H9 (cell line): ENCODE results near the gene ANO9. TPM values are rescaled to one million over a fixed set of nuclear protein-coding genes. Genes with fewer than 3 reads are reported as not detected.

Source experiments
- DNase-seq: peaks from one replicate; pipeline ENCODE4 v3.0.0-alpha.2; 2017
- H2AFZ ChIP-seq: one replicate; pipeline ENCODE4 v1.6.1; 2013; ENCODE audit warnings: mild to moderate bottlenecking, low read length, control low read depth, moderate library complexity
- H2AK5ac ChIP-seq: 2 replicates; pipeline ENCODE4 v1.6.1; 2013; ENCODE audit warnings: low read length, control low read depth, mixed read lengths; ENCODE audit not compliant: insufficient read length
- H2BK120ac ChIP-seq: one replicate; pipeline ENCODE4 v1.6.1; 2013; ENCODE audit warnings: low read depth, mild to moderate bottlenecking, low read length, control low read depth, inconsistent platforms; ENCODE audit not compliant: poor library complexity, severe bottlenecking
- H2BK12ac ChIP-seq: 2 replicates; pipeline ENCODE4 v1.6.1; 2013; ENCODE audit warnings: low read length, control low read depth, mixed read lengths, low read depth; ENCODE audit not compliant: insufficient read length
- H2BK15ac ChIP-seq: 2 replicates; pipeline ENCODE4 v1.6.1; 2013; ENCODE audit warnings: low read depth, low read length, control low read depth
- H2BK20ac ChIP-seq: one replicate; pipeline ENCODE4 v1.6.1; 2013; ENCODE audit warnings: low read depth, mild to moderate bottlenecking, low read length, control low read depth, inconsistent platforms; ENCODE audit not compliant: poor library complexity, severe bottlenecking
- H2BK5ac ChIP-seq: 2 replicates; pipeline ENCODE4 v1.6.1; 2013; ENCODE audit warnings: low read length, control low read depth, mixed read lengths; ENCODE audit not compliant: insufficient read length
- H3K14ac ChIP-seq: 2 replicates; pipeline ENCODE4 v1.6.1; 2013; ENCODE audit warnings: low read length, control low read depth; ENCODE audit not compliant: insufficient read depth
- H3K18ac ChIP-seq: 2 replicates; pipeline ENCODE4 v1.6.1; 2013; ENCODE audit warnings: low read depth, mild to moderate bottlenecking, mixed read lengths, low read length, control low read depth; ENCODE audit not compliant: insufficient read length
- H3K23ac ChIP-seq: 2 replicates; pipeline ENCODE4 v1.6.1; 2013; ENCODE audit warnings: low read length, control low read depth, mixed read lengths, low read depth; ENCODE audit not compliant: insufficient read length
- H3K23me2 ChIP-seq: 2 replicates; pipeline ENCODE4 v1.6.1; 2013; ENCODE audit warnings: low read depth, mild to moderate bottlenecking, mixed read lengths, low read length, control low read depth; ENCODE audit not compliant: insufficient read length, poor library complexity, severe bottlenecking
- H3K27ac ChIP-seq: 2 replicates; pipeline ENCODE4 v1.5.1; 2013; ENCODE audit warnings: low read length, control low read depth, mixed read lengths, low read depth; ENCODE audit not compliant: insufficient read length
- H3K27me3 ChIP-seq: 2 replicates; pipeline ENCODE4 v1.6.1; 2013; ENCODE audit warnings: low read length, control low read depth, inconsistent platforms; ENCODE audit not compliant: insufficient read depth
- H3K4ac ChIP-seq: 2 replicates; pipeline ENCODE4 v1.6.1; 2013; ENCODE audit warnings: low read depth, mild to moderate bottlenecking, control low read depth, inconsistent platforms, low read length, moderate library complexity
- H3K4me1 ChIP-seq: 2 replicates; pipeline ENCODE4 v1.6.1; 2013; ENCODE audit warnings: low read length, control low read depth, inconsistent platforms; ENCODE audit not compliant: insufficient read depth
- H3K4me2 ChIP-seq: 2 replicates; pipeline ENCODE4 v1.6.1; 2013; ENCODE audit warnings: low read length, control low read depth, mixed read lengths; ENCODE audit not compliant: insufficient read length, insufficient read depth
- H3K56ac ChIP-seq: 2 replicates; pipeline ENCODE4 v1.6.1; 2013; ENCODE audit warnings: low read depth, mild to moderate bottlenecking, mixed read lengths, low read length, control low read depth; ENCODE audit not compliant: insufficient read length
- H3K79me1 ChIP-seq: 2 replicates; pipeline ENCODE4 v1.6.1; 2013; ENCODE audit warnings: low read depth, mild to moderate bottlenecking, moderate library complexity, low read length, control low read depth, inconsistent platforms; ENCODE audit not compliant: insufficient read depth, poor library complexity, severe bottlenecking
- H3K79me2 ChIP-seq: 2 replicates; pipeline ENCODE4 v1.6.1; 2013; ENCODE audit warnings: low read length, control low read depth, inconsistent platforms; ENCODE audit not compliant: insufficient read depth
- H3K9ac ChIP-seq: 2 replicates; pipeline ENCODE4 v1.6.1; 2013; ENCODE audit warnings: low read length, control low read depth, mixed read lengths; ENCODE audit not compliant: insufficient read length; ENCODE audit errors: extremely low read depth
- H3K9me3 ChIP-seq: one replicate; pipeline ENCODE4 v1.6.1; 2013; ENCODE audit warnings: low read depth, low read length, inconsistent platforms; ENCODE audit not compliant: control insufficient read depth
- H3T11ph ChIP-seq: one replicate; pipeline ENCODE4 v1.6.1; 2013; ENCODE audit warnings: mild to moderate bottlenecking, low read length, control low read depth, inconsistent platforms
- H4K20me1 ChIP-seq: one replicate; pipeline ENCODE4 v1.6.1; 2013; ENCODE audit not compliant: control insufficient read depth, insufficient read length, insufficient read depth
- H4K5ac ChIP-seq: 2 replicates; pipeline ENCODE4 v1.6.1; 2013; ENCODE audit warnings: low read depth, mild to moderate bottlenecking, mixed read lengths, low read length, control low read depth; ENCODE audit not compliant: insufficient read length
- H4K8ac ChIP-seq: replicated peaks from 2 replicates; pipeline ENCODE4 v1.6.1; 2013; ENCODE audit warnings: low read length, control low read depth, mixed read lengths, low read depth; ENCODE audit not compliant: insufficient read length
- H4K91ac ChIP-seq: 2 replicates; pipeline ENCODE4 v1.6.1; 2013; ENCODE audit warnings: low read depth, mild to moderate bottlenecking, moderate library complexity, mixed read lengths, low read length, control low read depth; ENCODE audit not compliant: insufficient read length
- H3K27ac Mint-ChIP-seq, 3 experiments: 2 replicates in 2 of 3; 3 replicates in 1 of 3; pipeline ENCODE4 v1.8.0; 2020 to 2021; ENCODE audit warnings: mixed read lengths in 3 of 3, mild to moderate bottlenecking in 1 of 3, moderate library complexity in 1 of 3
- H3K27me3 Mint-ChIP-seq: 2 replicates; pipeline ENCODE4 v1.8.0; 2021; ENCODE audit warnings: low read depth, mild to moderate bottlenecking, moderate library complexity, mixed read lengths
- H3K36me3 Mint-ChIP-seq, 3 experiments: 2 replicates in 2 of 3; 3 replicates in 1 of 3; pipeline ENCODE4 v1.8.0; 2020 to 2021; ENCODE audit warnings: low read depth in 3 of 3, mixed read lengths in 3 of 3; ENCODE audit not compliant: insufficient read depth in 1 of 3
- H3K4me1 Mint-ChIP-seq, 2 experiments: 2 replicates each; pipeline ENCODE4 v1.8.0; 2020; ENCODE audit warnings: mixed read lengths in 2 of 2
- H3K4me3 Mint-ChIP-seq, 2 experiments: 2 replicates in 1 of 2; 3 replicates in 1 of 2; pipeline ENCODE4 v1.8.0; 2020 to 2021; ENCODE audit warnings: mild to moderate bottlenecking in 2 of 2, mixed read lengths in 2 of 2, moderate library complexity in 1 of 2
- H3K9me3 Mint-ChIP-seq, 2 experiments: 2 replicates in 1 of 2; 3 replicates in 1 of 2; pipeline ENCODE4 v1.8.0; 2020; ENCODE audit warnings: mild to moderate bottlenecking in 2 of 2, mixed read lengths in 2 of 2, moderate library complexity in 1 of 2
- CTCF ChIP-seq: fragments of 200-600 bp; sonication (generic); conservative IDR thresholded peaks from 3 replicates; pipeline ENCODE4 v1.8.0; 2021; ENCODE audit warnings: antibody characterized with exemption, mild to moderate bottlenecking
- WGBS: extraction: QIAGEN DNeasy Blood & Tissue Kit; methylation state at CpG from one replicate; pipeline ENCODE4 v1.1.7; 2013; ENCODE audit warnings: missing lambda C conversion rate, low lambda C conversion rate, mixed read lengths; ENCODE audit not compliant: insufficient read length; ENCODE audit errors: extremely low coverage; 5-methylcytosine and 5-hydroxymethylcytosine counted together
- total RNA-seq: library from RNA; stranded (reverse); gene quantifications from 2 replicates; pipeline ENCODE4 v1.2.1, GENCODE V29; 2021

The ANO9 gene
- total RNA-seq, 1 experiment from 2014 or later: 13.1 TPM

GRCh38 chr11:444396-445144, 2.8 kb upstream of the ANO9 start:
- no peak overlapping the region for H2BK120ac ChIP-seq
- H3K4me1 Mint-ChIP-seq: peaks cover 10 to 18% of the 10 kb centered on the region in 2 experiments
- no peaks in the 10 kb centered on the region for H3K36me3 Mint-ChIP-seq
- H2BK5ac ChIP-seq: no peak overlapping the region
- no peaks in the 10 kb centered on the region for H3K9me3 ChIP-seq
- no peak overlapping the region for H2BK12ac ChIP-seq
- no peak for DNase-seq
- H3K23me2 ChIP-seq: peaks cover 7% of the 10 kb centered on the region
- no peaks in the 10 kb centered on the region for H3K4me1 ChIP-seq
- H4K8ac ChIP-seq: no peak overlapping the region
- H3K79me1 ChIP-seq: no peaks in the 10 kb centered on the region
- no peak overlapping the region for H3K23ac ChIP-seq
- no peak overlapping the region for H3K14ac ChIP-seq
- H2AK5ac ChIP-seq: no peak overlapping the region
- WGBS: no CpG with 5 or more reads among the region's 12 CpGs
- no peaks in the 10 kb centered on the region; a peak in 1 of 5 replicates for H3K9me3 Mint-ChIP-seq
- 0 out of 5 replicates have a peak overlapping the region, but pooled peaks of 1 of the 2 experiments have one; percentile 43 for H3K4me3 Mint-ChIP-seq
- TF ChIP-seq CTCF: no peak
- H2AFZ ChIP-seq: no peak overlapping the region
- H3K18ac ChIP-seq: no peak overlapping the region
- H3K79me2 ChIP-seq: no peaks in the 10 kb centered on the region
- no peak overlapping the region for H2BK20ac ChIP-seq
- no peak overlapping the region for H4K91ac ChIP-seq
- peaks cover 12% of the 10 kb centered on the region for H3K27me3 Mint-ChIP-seq
- no peak overlapping the region for H2BK15ac ChIP-seq
- no peak overlapping the region for H3K9ac ChIP-seq
- no peak overlapping the region for H3K4me2 ChIP-seq
- no peak overlapping the region for H4K5ac ChIP-seq
- no peak overlapping the region for H3K27ac Mint-ChIP-seq
- H3K56ac ChIP-seq: no peak overlapping the region
- no peaks in the 10 kb centered on the region for H4K20me1 ChIP-seq
- H3K27ac ChIP-seq: no peak overlapping the region
- no peak overlapping the region for H3K4ac ChIP-seq
- no peaks in the 10 kb centered on the region for H3K27me3 ChIP-seq
- H3T11ph ChIP-seq: no peak overlapping the region
